ENCODE data around the gene SPAG6.

The SPAG6 gene

DNA sequence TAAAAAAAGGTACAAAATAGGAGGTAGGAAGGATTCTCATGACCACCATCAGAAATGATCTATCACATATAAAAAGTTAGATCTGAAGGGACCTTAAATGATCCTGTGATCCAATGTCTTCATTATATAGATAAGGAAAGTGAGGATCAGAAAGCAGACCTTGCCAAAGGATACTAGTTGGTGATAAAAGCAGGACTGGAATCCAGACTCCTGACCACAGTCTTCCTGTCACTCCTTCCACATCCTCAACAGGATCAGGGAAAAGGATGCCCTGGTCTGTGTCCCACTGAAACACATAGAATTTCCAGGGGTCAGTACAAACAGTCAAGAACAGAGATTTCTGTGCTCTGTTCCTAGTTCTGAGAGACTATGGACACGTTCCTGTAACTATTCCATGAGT, 97.2 kb downstream of the SPAG6 start:
- H3F3A ChIP-seq (ENCODE audit: insufficient read depth) = no peaks in the 10 kb centered on the region
- H3K4me3 ChIP-seq (ENCODE audit: insufficient read depth, low read length, poor library complexity, severe bottlenecking) = no peak overlapping the region
- no peaks in the 10 kb centered on the region for H3K27me3 ChIP-seq (ENCODE audit: low read length)
- H3K9me2 ChIP-seq (replicated peaks; ENCODE audit: insufficient read depth, low read length) = no peaks in the 10 kb centered on the region
- TF ChIP-seq, protein P1, sequence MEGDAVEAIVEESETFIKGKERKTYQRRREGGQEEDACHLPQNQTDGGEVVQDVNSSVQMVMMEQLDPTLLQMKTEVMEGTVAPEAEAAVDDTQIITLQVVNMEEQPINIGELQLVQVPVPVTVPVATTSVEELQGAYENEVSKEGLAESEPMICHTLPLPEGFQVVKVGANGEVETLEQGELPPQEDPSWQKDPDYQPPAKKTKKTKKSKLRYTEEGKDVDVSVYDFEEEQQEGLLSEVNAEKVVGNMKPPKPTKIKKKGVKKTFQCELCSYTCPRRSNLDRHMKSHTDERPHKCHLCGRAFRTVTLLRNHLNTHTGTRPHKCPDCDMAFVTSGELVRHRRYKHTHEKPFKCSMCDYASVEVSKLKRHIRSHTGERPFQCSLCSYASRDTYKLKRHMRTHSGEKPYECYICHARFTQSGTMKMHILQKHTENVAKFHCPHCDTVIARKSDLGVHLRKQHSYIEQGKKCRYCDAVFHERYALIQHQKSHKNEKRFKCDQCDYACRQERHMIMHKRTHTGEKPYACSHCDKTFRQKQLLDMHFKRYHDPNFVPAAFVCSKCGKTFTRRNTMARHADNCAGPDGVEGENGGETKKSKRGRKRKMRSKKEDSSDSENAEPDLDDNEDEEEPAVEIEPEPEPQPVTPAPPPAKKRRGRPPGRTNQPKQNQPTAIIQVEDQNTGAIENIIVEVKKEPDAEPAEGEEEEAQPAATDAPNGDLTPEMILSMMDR (IDR thresholded peaks at IDR 0.05; ENCODE audit: insufficient read depth, low read length, poor library complexity, severe bottlenecking) = no peak
- TF ChIP-seq EZH2phosphoT487 (conservative IDR thresholded peaks at IDR 0.05; ENCODE audit: low read length) = no peak
- H3K79me2 ChIP-seq (ENCODE audit: insufficient read depth, low read length) = no peaks in the 10 kb centered on the region
- no peak overlapping the region for H3K4me2 ChIP-seq (ENCODE audit: low read depth, low read length, poor library complexity, severe bottlenecking)
- no peaks in the 10 kb centered on the region for H3K36me3 ChIP-seq (ENCODE audit: low read length)
- H3K27ac ChIP-seq (ENCODE audit: low read depth, low read length) = no peak overlapping the region
- no peaks in the 10 kb centered on the region for H3K9me3 ChIP-seq (ENCODE audit: insufficient read depth, low read length)
- H4K20me1 ChIP-seq (ENCODE audit: low read depth, low read length) = no peaks in the 10 kb centered on the region
- H2AFZ ChIP-seq (ENCODE audit: low read depth, low read length, severe bottlenecking) = no peak overlapping the region
- H3K9ac ChIP-seq (ENCODE audit: low read length) = no peak overlapping the region

DNA sequence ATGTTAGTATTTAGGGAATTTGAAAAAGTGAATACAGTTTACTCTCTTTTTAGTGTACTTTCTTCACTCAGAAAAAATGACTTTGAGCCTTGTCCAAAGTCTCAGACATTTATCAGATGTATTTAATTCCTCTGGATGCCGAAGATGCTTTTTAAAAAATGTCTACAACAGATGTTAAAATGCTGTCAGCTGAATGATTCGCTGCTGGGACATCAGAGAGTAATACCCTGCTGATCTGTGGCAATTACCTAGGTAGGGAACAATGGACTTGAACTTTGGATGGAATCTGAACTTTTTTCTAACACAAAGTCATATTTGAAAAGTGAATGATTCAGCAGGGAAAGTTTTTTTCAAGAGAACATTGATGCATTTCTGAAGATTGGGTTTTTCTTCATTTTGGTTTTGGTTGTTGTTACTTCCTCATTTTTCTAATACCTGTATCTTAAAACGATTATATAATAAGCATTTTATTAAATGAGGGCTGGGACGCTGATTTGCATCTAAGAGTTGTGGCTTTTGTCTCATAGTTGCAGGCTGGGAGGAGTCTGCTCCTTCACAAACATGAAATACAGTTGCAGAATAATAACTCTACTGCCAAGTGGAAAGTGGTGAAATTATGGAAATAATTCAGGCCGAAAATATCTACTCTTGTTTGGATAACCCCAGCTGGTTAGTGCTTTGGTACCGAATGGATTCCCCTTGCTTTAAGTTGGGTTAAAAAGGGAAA, 98.0 kb downstream of the SPAG6 start:
- Histone ChIP-seq H3K9me2 (replicated peaks; ENCODE audit: insufficient read depth, low read length) (no peaks in the 10 kb centered on the region), H3K27ac (ENCODE audit: low read depth, low read length) (no peak overlapping the region), H3F3A (ENCODE audit: insufficient read depth) (no peaks in the 10 kb centered on the region), H3K4me2 (ENCODE audit: low read depth, low read length, poor library complexity, severe bottlenecking) (no peak overlapping the region), H3K27me3 (ENCODE audit: low read length) (no peaks in the 10 kb centered on the region), H2AFZ (ENCODE audit: low read depth, low read length, severe bottlenecking) (no peak overlapping the region), H3K36me3 (ENCODE audit: low read length) (no peaks in the 10 kb centered on the region), H3K79me2 (ENCODE audit: insufficient read depth, low read length) (no peaks in the 10 kb centered on the region), H3K4me3 (ENCODE audit: insufficient read depth, low read length, poor library complexity, severe bottlenecking) (no peak overlapping the region), H3K9ac (ENCODE audit: low read length) (no peak overlapping the region), H3K9me3 (ENCODE audit: insufficient read depth, low read length) (no peaks in the 10 kb centered on the region), H4K20me1 (ENCODE audit: low read depth, low read length) (no peaks in the 10 kb centered on the region)
- no peak for TF ChIP-seq EZH2phosphoT487 (conservative IDR thresholded peaks at IDR 0.05; ENCODE audit: low read length)

DNA sequence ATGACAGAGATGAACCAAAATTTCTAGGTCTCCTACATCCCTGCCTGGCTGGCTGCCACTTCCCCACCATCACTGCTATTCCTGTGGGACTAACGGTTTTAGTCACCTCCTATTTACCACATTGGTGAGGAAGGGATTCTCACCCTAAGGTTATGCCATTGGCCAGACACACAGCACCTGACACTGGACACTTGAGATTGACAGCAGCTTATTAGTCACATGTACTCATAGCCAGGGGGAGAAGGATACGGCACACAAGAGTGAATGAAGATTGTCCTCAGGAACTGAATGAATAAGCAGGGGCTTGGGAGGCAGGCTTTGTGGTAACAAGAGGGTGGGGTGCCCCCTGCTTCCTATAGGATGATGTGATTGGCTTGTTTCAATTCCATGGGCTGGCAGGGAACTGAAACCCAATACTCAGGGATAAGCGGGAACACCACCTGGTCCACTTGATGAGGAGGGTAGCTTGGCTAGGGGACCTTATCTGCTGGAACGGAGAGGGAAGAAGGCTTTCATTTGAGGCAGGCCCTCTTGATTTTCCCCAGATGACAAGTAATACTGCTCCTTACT, 99.0 kb downstream of the SPAG6 start:
- no peak overlapping the region for H3K9ac ChIP-seq (ENCODE audit: low read length)
- no peak overlapping the region for H3K4me2 ChIP-seq (ENCODE audit: low read depth, low read length, poor library complexity, severe bottlenecking)
- H4K20me1 ChIP-seq (ENCODE audit: low read depth, low read length) = no peaks in the 10 kb centered on the region
- H3K9me2 ChIP-seq (replicated peaks; ENCODE audit: insufficient read depth, low read length) = no peaks in the 10 kb centered on the region
- no peaks in the 10 kb centered on the region for H3K27me3 ChIP-seq (ENCODE audit: low read length)
- no peak overlapping the region for H3K27ac ChIP-seq (ENCODE audit: low read depth, low read length)
- H3K4me3 ChIP-seq (ENCODE audit: insufficient read depth, low read length, poor library complexity, severe bottlenecking) = no peak overlapping the region
- no peaks in the 10 kb centered on the region for H3K36me3 ChIP-seq (ENCODE audit: low read length)
- no peaks in the 10 kb centered on the region for H3F3A ChIP-seq (ENCODE audit: insufficient read depth)
- H3K9me3 ChIP-seq (ENCODE audit: insufficient read depth, low read length) = no peaks in the 10 kb centered on the region
- H2AFZ ChIP-seq (ENCODE audit: low read depth, low read length, severe bottlenecking) = no peak overlapping the region
- TF ChIP-seq, protein P1 (IDR thresholded peaks at IDR 0.05; ENCODE audit: insufficient read depth, low read length, poor library complexity, severe bottlenecking) = no peak
- H3K79me2 ChIP-seq (ENCODE audit: insufficient read depth, low read length) = no peaks in the 10 kb centered on the region

DNA sequence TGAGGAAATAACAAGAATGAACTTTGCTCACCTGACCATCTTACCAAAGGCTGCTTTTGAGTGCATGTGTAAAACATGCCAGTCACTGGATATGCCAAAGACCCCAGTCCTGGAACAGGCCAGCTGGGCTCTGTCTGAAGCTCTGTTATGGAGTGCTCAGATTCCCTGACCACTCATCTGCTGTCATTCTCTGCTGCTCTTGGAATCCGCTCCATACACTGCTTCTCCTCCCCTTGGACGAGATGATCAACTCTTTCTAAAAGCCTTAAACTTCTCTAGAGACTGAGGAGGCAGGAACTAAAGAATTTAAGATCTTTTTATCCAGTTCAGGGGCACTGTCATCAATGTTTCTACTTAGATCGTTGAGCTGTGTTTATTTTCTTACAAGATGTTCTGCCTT, 100.2 kb downstream of the SPAG6 start:
- no peak overlapping the region for H3K9ac ChIP-seq (ENCODE audit: low read length)
- H3K79me2 ChIP-seq (ENCODE audit: insufficient read depth, low read length) = no peaks in the 10 kb centered on the region
- H3K4me3 ChIP-seq (ENCODE audit: insufficient read depth, low read length, poor library complexity, severe bottlenecking) = no peak overlapping the region
- no peak overlapping the region for H3K4me2 ChIP-seq (ENCODE audit: low read depth, low read length, poor library complexity, severe bottlenecking)
- no peaks in the 10 kb centered on the region for H3K36me3 ChIP-seq (ENCODE audit: low read length)
- no peaks in the 10 kb centered on the region for H3K9me2 ChIP-seq (replicated peaks; ENCODE audit: insufficient read depth, low read length)
- H2AFZ ChIP-seq (ENCODE audit: low read depth, low read length, severe bottlenecking) = no peak overlapping the region
- no peak overlapping the region for H3K27ac ChIP-seq (ENCODE audit: low read depth, low read length)
- H3K9me3 ChIP-seq (ENCODE audit: insufficient read depth, low read length) = no peaks in the 10 kb centered on the region
- TF ChIP-seq, protein P1 (IDR thresholded peaks at IDR 0.05; ENCODE audit: insufficient read depth, low read length, poor library complexity, severe bottlenecking) = no peak
- TF ChIP-seq EZH2phosphoT487 (conservative IDR thresholded peaks at IDR 0.05; ENCODE audit: low read length) = no peak
- H4K20me1 ChIP-seq (ENCODE audit: low read depth, low read length) = no peaks in the 10 kb centered on the region
- no peaks in the 10 kb centered on the region for H3K27me3 ChIP-seq (ENCODE audit: low read length)
- no peaks in the 10 kb centered on the region for H3F3A ChIP-seq (ENCODE audit: insufficient read depth)

All from SU-DHL-6 (cell line).